Right atrium auricular region (tissue), 2 donors: ENCODE results near the gene MIB2. TPM values are rescaled to one million over a fixed set of nuclear protein-coding genes. Genes with fewer than 3 reads are reported as not detected.

Experiments
- DNase-seq: peaks from one replicate; pipeline ENCODE4 v3.0.0-alpha.2; 2019; ENCODE audit warnings: low spot score
- H3K27ac ChIP-seq, 2 donors: fragments of 200-600 bp; sonication (generic); 1 replicate in 1 of 2; 2 replicates in 1 of 2; pipeline ENCODE4 v1.5.1; 2016 to 2019
- H3K27me3 ChIP-seq, 2 donors: fragments of 200-600 bp; sonication (generic); one replicate each; pipeline versions ENCODE4 v1.5.1 to v1.6.0; 2017 to 2019
- H3K36me3 ChIP-seq: fragments of 200-600 bp; sonication (generic); one replicate; pipeline ENCODE4 v1.5.1; 2016
- H3K4me1 ChIP-seq, 2 donors: fragments of 200-600 bp; sonication (generic); one replicate each; pipeline versions ENCODE4 v1.5.1 to v1.6.0; 2017 to 2019
- H3K4me3 ChIP-seq, 2 donors: fragments of 200-600 bp; sonication (generic); 1 replicate in 1 of 2; 2 replicates in 1 of 2; pipeline ENCODE4 v1.5.1; 2017 to 2019; ENCODE audit warnings: mild to moderate bottlenecking in 1 of 2, moderate library complexity in 1 of 2
- H3K9me3 ChIP-seq, 2 donors: fragments of 200-600 bp; sonication (generic); one replicate each; pipeline ENCODE4 v1.5.1; 2019
- CTCF ChIP-seq, 2 donors: fragments of 200-600 bp; sonication (generic); IDR thresholded peaks; one replicate each; pipeline ENCODE4 v1.5.1; 2019; ENCODE audit warnings: antibody characterized with exemption in 2 of 2
- total RNA-seq, 2 donors: library from RNA; depleted of rRNA; stranded (reverse); fragments of >200 nt; gene quantifications; one replicate each; pipeline ENCODE4 v1.1.0, GENCODE V29; 2016

MIB2 gene
- total RNA-seq, 2 donors from 2014 or later = 42.4 to 45.6 TPM

GRCh38 chr1:1597275-1597930, 17.9 kb upstream of the MIB2 start:
- peak; percentile 12 to 39 for TF ChIP-seq CTCF (IDR thresholded peaks at IDR 0.05)
- Histone ChIP-seq H3K27ac (no peak overlapping the region), H3K27me3 (no peaks in the 10 kb centered on the region), H3K4me3 (no peak overlapping the region), H3K4me1 (peaks cover 0 to 22% of the 10 kb centered on the region in 2 donors), H3K36me3 (no peaks in the 10 kb centered on the region), H3K9me3 (no peaks in the 10 kb centered on the region)
- no peak for DNase-seq

- Histone ChIP-seq H3K27ac (no peak overlapping the region), H3K27me3 (no peaks in the 10 kb centered on the region), H3K4me1 (peaks cover 0 to 22% of the 10 kb centered on the region in 2 donors), H3K36me3 (no peaks in the 10 kb centered on the region), H3K4me3 (no peak overlapping the region), H3K9me3 (no peaks in the 10 kb centered on the region)
- DNase-seq = no peak
- peak in 1 of 2 donors; percentile 1 for TF ChIP-seq CTCF (IDR thresholded peaks at IDR 0.05)
These were observed 17.1 kb upstream of the MIB2 start for GRCh38 chr1:1598051-1598719.

- H3K4me3 ChIP-seq = no peak overlapping the region
- no peaks in the 10 kb centered on the region for H3K9me3 ChIP-seq
- H3K27ac ChIP-seq = no peak overlapping the region
- H3K36me3 ChIP-seq = no peaks in the 10 kb centered on the region
- H3K4me1 ChIP-seq = peaks cover 0 to 22% of the 10 kb centered on the region in 2 donors
- DNase-seq = no peak
- no peak for TF ChIP-seq CTCF (IDR thresholded peaks at IDR 0.05)
- H3K27me3 ChIP-seq = no peaks in the 10 kb centered on the region
These were observed 16.6 kb upstream of the MIB2 start for GRCh38 chr1:1598720-1599029.

GRCh38 chr1:1599030-1599934, 16.0 kb upstream of the MIB2 start:
- H3K9me3 ChIP-seq = no peaks in the 10 kb centered on the region
- no peak overlapping the region for H3K27ac ChIP-seq
- TF ChIP-seq CTCF (IDR thresholded peaks at IDR 0.05) = no peak
- peak overlapping the region in 1 of 2 donors; percentile 32 for H3K4me3 ChIP-seq
- no peaks in the 10 kb centered on the region for H3K27me3 ChIP-seq
- H3K36me3 ChIP-seq = no peaks in the 10 kb centered on the region
- peaks cover 0 to 22% of the 10 kb centered on the region in 2 donors for H3K4me1 ChIP-seq
- DNase-seq = no peak

GRCh38 chr1:1599935-1600860, 15.1 kb upstream of the MIB2 start, which contains the start of gene FNDC10:
FNDC10 (minus strand) TSS chr1:1600135; CDS start chr1:1600015, 120 bp downstream.
- Histone ChIP-seq H3K4me3 (peak within 1 kb of the TSS; percentile 28 to 50), H3K27me3 (no peaks in the 10 kb centered on the region), H3K4me1 (peaks cover 0 to 22% of the 10 kb centered on the region in 2 donors), H3K36me3 (no peaks in the 10 kb centered on the region), H3K27ac (no peak within 1 kb of the TSS), H3K9me3 (no peaks in the 10 kb centered on the region)
- TF ChIP-seq CTCF (IDR thresholded peaks at IDR 0.05) = no peak
- no peak for DNase-seq
